ENCODE data around the gene SDHA.

SDHA gene

GRCh38 chr5:217494-218456, at the start of gene SDHA, which contains the start of gene CCDC127:
Gene SDHA, plus strand, starts transcription at chr5:218320. Its CDS starts 36 bp downstream, at chr5:218356.
Gene CCDC127, minus strand, starts transcription at chr5:218153. Its CDS starts 1,304 bp downstream, at chr5:216849.
- DNase-seq (ENCODE audit: low spot score), result peak; percentile 100
- peak; percentile 40 for TF ChIP-seq CTCF (IDR thresholded peaks at IDR 0.05; ENCODE audit: extremely low read depth, missing control alignments)

- no peak for DNase-seq (ENCODE audit: low spot score)
- no peak for TF ChIP-seq CTCF (IDR thresholded peaks at IDR 0.05; ENCODE audit: extremely low read depth, missing control alignments)
Observed at GRCh38 chr5:169071-169727, 48.9 kb upstream of the SDHA start.

- no peak for TF ChIP-seq CTCF (IDR thresholded peaks at IDR 0.05; ENCODE audit: extremely low read depth, missing control alignments)
Observed at GRCh38 chr5:169728-170094, 48.4 kb upstream of the SDHA start.

GRCh38 chr5:170971-171800, 46.9 kb upstream of the SDHA start:
- no peak for DNase-seq (ENCODE audit: low spot score)
- no peak for TF ChIP-seq CTCF (IDR thresholded peaks at IDR 0.05; ENCODE audit: extremely low read depth, missing control alignments)

More at GRCh38 chr5:169728-170094, 48.4 kb upstream of the SDHA start:
- no peak for DNase-seq (ENCODE audit: low spot score)

- no peak for DNase-seq (ENCODE audit: low spot score)
- TF ChIP-seq CTCF (IDR thresholded peaks at IDR 0.05; ENCODE audit: extremely low read depth, missing control alignments), result no peak
Observed at GRCh38 chr5:171801-172331, 46.3 kb upstream of the SDHA start.

GRCh38 chr5:172421-172820, 45.7 kb upstream of the SDHA start:
- no peak for DNase-seq (ENCODE audit: low spot score)
- TF ChIP-seq CTCF (IDR thresholded peaks at IDR 0.05; ENCODE audit: extremely low read depth, missing control alignments), result no peak

Measured in GM20000 (cell line).